T-helper 1 cell treated with Interleukin-12 subunit alpha and Interleukin-12 subunit beta and Interleukin-4 antibody, amounts not matched to agents 30 μg/mL and 1 μg/mL, for 36 hours (primary cell): ENCODE data around the gene TIAM1.

Source experiments
- H3K27ac Mint-ChIP-seq: one replicate; pipeline ENCODE4 v1.8.0; 2021; ENCODE audit warnings: mild to moderate bottlenecking, mixed read lengths
- H3K27me3 Mint-ChIP-seq: one replicate; pipeline ENCODE4 v1.8.0; 2021; ENCODE audit warnings: low read depth, mixed read lengths
- H3K36me3 Mint-ChIP-seq: one replicate; pipeline ENCODE4 v1.8.0; 2021; ENCODE audit warnings: low read depth, mixed read lengths
- H3K4me1 Mint-ChIP-seq: one replicate; pipeline ENCODE4 v1.8.0; 2021; ENCODE audit warnings: low read depth, mixed read lengths
- H3K4me3 Mint-ChIP-seq: one replicate; pipeline ENCODE4 v1.8.0; 2021; ENCODE audit warnings: mild to moderate bottlenecking, moderate library complexity, mixed read lengths
- H3K9me3 Mint-ChIP-seq: one replicate; pipeline ENCODE4 v1.8.0; 2021; ENCODE audit warnings: mixed read lengths

The TIAM1 gene

GRCh38 chr21:31367801-31368200 lies 23.7 kb upstream of the TIAM1 start:
- Mint-ChIP-seq H3K27me3 (no peaks in the 10 kb centered on the region), H3K9me3 (peaks cover 8% of the 10 kb centered on the region), H3K4me1 (peaks cover 48% of the 10 kb centered on the region), H3K36me3 (peaks cover 19% of the 10 kb centered on the region), H3K27ac (no peak overlapping the region), H3K4me3 (no peak overlapping the region)

GRCh38 chr21:31366825-31367224 lies 22.8 kb upstream of the TIAM1 start:
- Mint-ChIP-seq H3K27me3 (no peaks in the 10 kb centered on the region), H3K9me3 (peaks cover 8% of the 10 kb centered on the region), H3K4me3 (no peak overlapping the region), H3K4me1 (peaks cover 51% of the 10 kb centered on the region), H3K27ac (no peak overlapping the region), H3K36me3 (peaks cover 19% of the 10 kb centered on the region)

- H3K27me3 Mint-ChIP-seq: no peaks in the 10 kb centered on the region
- peaks cover 64% of the 10 kb centered on the region for H3K4me1 Mint-ChIP-seq
- H3K36me3 Mint-ChIP-seq: peaks cover 24% of the 10 kb centered on the region
- H3K9me3 Mint-ChIP-seq: peaks cover 18% of the 10 kb centered on the region
- H3K4me3 Mint-ChIP-seq: peak overlapping the region; percentile 58
- H3K27ac Mint-ChIP-seq: peak overlapping the region; percentile 86
Observed at GRCh38 chr21:31364253-31364945, 20.3 kb upstream of the TIAM1 start.

GRCh38 chr21:31363720-31364119 lies 19.7 kb upstream of the TIAM1 start:
- Mint-ChIP-seq H3K27me3 (no peaks in the 10 kb centered on the region), H3K4me1 (peaks cover 66% of the 10 kb centered on the region), H3K36me3 (peaks cover 25% of the 10 kb centered on the region), H3K9me3 (peaks cover 21% of the 10 kb centered on the region), H3K27ac (peak overlapping the region; percentile 86), H3K4me3 (peak overlapping the region; percentile 58)

GRCh38 chr21:31360717-31361116 lies 16.7 kb upstream of the TIAM1 start:
- peaks cover 20% of the 10 kb centered on the region for H3K36me3 Mint-ChIP-seq
- peaks cover 58% of the 10 kb centered on the region for H3K4me1 Mint-ChIP-seq
- H3K4me3 Mint-ChIP-seq: no peak overlapping the region
- H3K9me3 Mint-ChIP-seq: peaks cover 18% of the 10 kb centered on the region
- H3K27me3 Mint-ChIP-seq: no peaks in the 10 kb centered on the region
- no peak overlapping the region for H3K27ac Mint-ChIP-seq

- Mint-ChIP-seq H3K4me1 (peaks cover 56% of the 10 kb centered on the region), H3K36me3 (peaks cover 21% of the 10 kb centered on the region), H3K9me3 (peaks cover 14% of the 10 kb centered on the region), H3K4me3 (no peak overlapping the region), H3K27ac (no peak overlapping the region), H3K27me3 (no peaks in the 10 kb centered on the region)
Observed at GRCh38 chr21:31358158-31358557, 14.1 kb upstream of the TIAM1 start.

GRCh38 chr21:31356440-31356839 lies 12.4 kb upstream of the TIAM1 start:
- H3K36me3 Mint-ChIP-seq: peaks cover 25% of the 10 kb centered on the region
- H3K4me1 Mint-ChIP-seq: peaks cover 56% of the 10 kb centered on the region
- no peak overlapping the region for H3K4me3 Mint-ChIP-seq
- no peak overlapping the region for H3K27ac Mint-ChIP-seq
- H3K9me3 Mint-ChIP-seq: peaks cover 10% of the 10 kb centered on the region
- H3K27me3 Mint-ChIP-seq: no peaks in the 10 kb centered on the region

- Mint-ChIP-seq H3K27ac (peak overlapping the region; percentile 93), H3K27me3 (no peaks in the 10 kb centered on the region), H3K36me3 (peaks cover 27% of the 10 kb centered on the region), H3K4me3 (peak overlapping the region; percentile 67), H3K9me3 (peaks cover 21% of the 10 kb centered on the region), H3K4me1 (peaks cover 45% of the 10 kb centered on the region)
Observed at GRCh38 chr21:31354604-31355443, 10.8 kb upstream of the TIAM1 start.

- no peaks in the 10 kb centered on the region for H3K27me3 Mint-ChIP-seq
- peaks cover 20% of the 10 kb centered on the region for H3K9me3 Mint-ChIP-seq
- peak overlapping the region; percentile 67 for H3K4me3 Mint-ChIP-seq
- H3K4me1 Mint-ChIP-seq: peaks cover 42% of the 10 kb centered on the region
- H3K36me3 Mint-ChIP-seq: peaks cover 23% of the 10 kb centered on the region
- H3K27ac Mint-ChIP-seq: peak overlapping the region; percentile 93
Observed at GRCh38 chr21:31354122-31354521, 10.1 kb upstream of the TIAM1 start.

GRCh38 chr21:31352836-31353235 lies 8.8 kb upstream of the TIAM1 start:
- Mint-ChIP-seq H3K4me1 (peaks cover 45% of the 10 kb centered on the region), H3K27me3 (no peaks in the 10 kb centered on the region), H3K4me3 (peak overlapping the region; percentile 51), H3K27ac (peak overlapping the region; percentile 85), H3K36me3 (peaks cover 25% of the 10 kb centered on the region), H3K9me3 (peaks cover 23% of the 10 kb centered on the region)

GRCh38 chr21:31351960-31352359 lies 7.9 kb upstream of the TIAM1 start:
- Mint-ChIP-seq H3K36me3 (peaks cover 29% of the 10 kb centered on the region), H3K27ac (no peak overlapping the region), H3K27me3 (peaks cover 6% of the 10 kb centered on the region), H3K4me3 (peak overlapping the region; percentile 32), H3K4me1 (peaks cover 50% of the 10 kb centered on the region), H3K9me3 (peaks cover 23% of the 10 kb centered on the region)

- H3K4me1 Mint-ChIP-seq: peaks cover 48% of the 10 kb centered on the region
- H3K27ac Mint-ChIP-seq: no peak overlapping the region
- peaks cover 8% of the 10 kb centered on the region for H3K27me3 Mint-ChIP-seq
- peaks cover 23% of the 10 kb centered on the region for H3K9me3 Mint-ChIP-seq
- peaks cover 29% of the 10 kb centered on the region for H3K36me3 Mint-ChIP-seq
- H3K4me3 Mint-ChIP-seq: no peak overlapping the region
Observed at GRCh38 chr21:31351438-31351837, 7.4 kb upstream of the TIAM1 start.

- Mint-ChIP-seq H3K4me3 (no peak overlapping the region), H3K9me3 (peaks cover 23% of the 10 kb centered on the region), H3K36me3 (peaks cover 23% of the 10 kb centered on the region), H3K4me1 (peaks cover 39% of the 10 kb centered on the region), H3K27me3 (peaks cover 20% of the 10 kb centered on the region), H3K27ac (no peak overlapping the region)
Observed at GRCh38 chr21:31349208-31349607, 5.1 kb upstream of the TIAM1 start.

GRCh38 chr21:31348188-31348587 lies 4.1 kb upstream of the TIAM1 start:
- peaks cover 41% of the 10 kb centered on the region for H3K4me1 Mint-ChIP-seq
- peaks cover 23% of the 10 kb centered on the region for H3K9me3 Mint-ChIP-seq
- no peak overlapping the region for H3K4me3 Mint-ChIP-seq
- H3K27ac Mint-ChIP-seq: no peak overlapping the region
- H3K27me3 Mint-ChIP-seq: peaks cover 23% of the 10 kb centered on the region
- peaks cover 27% of the 10 kb centered on the region for H3K36me3 Mint-ChIP-seq
